Heart left ventricle (tissue), 13 donors: ENCODE measurements around the gene LCLAT1.

Source experiments
- CTCF ChIP-seq, 12 donors: fragments of 200-600 bp; sonication (generic) in 4 of 12; IDR thresholded peaks; one replicate each; pipeline versions ENCODE4 v1.5.0 to v1.8.0; 2018 to 2022; ENCODE audit warnings: antibody characterized with exemption in 12 of 12, mild to moderate bottlenecking in 5 of 12
- POLR2A ChIP-seq, 2 donors: fragments of 450-650 bp; IDR thresholded peaks; one replicate each; pipeline ENCODE4 v1.6.1; 2017; ENCODE audit warnings: antibody characterized with exemption in 2 of 2, mild to moderate bottlenecking in 2 of 2, moderate library complexity in 2 of 2
- donor health status: ischemic (EF 13 %, LVEDD 7.1; RV severe dilation, severe dysfunction).
- donor health status: DM: no; HTN: yes; CAD: no.
- donor health status: DM: no; HTN: no; CAD: no.
- donor health status: ischemic (EF 25% LVEDD 6.9; RV normal size, moderate dysfunction).
- donor health status: ischemic (EF 25% LVEDD 5.7; RV mildly dilated, moderate dysfunction).
- donor health status: ischemic (EF 35%, LVEDD 5.7; RV mildly dilated, moderate dysfunction).
- donor health status: nonischemic (EF 11% LVEDD 7.7; RV severe dilation, severe dysfunction).
- donor health status: DM: yes; HTN: yes; CAD: no.
- donor health status: PGD.
- donor health status: ischemic (EF 29% LVEDD 5.4; RV normal size, mild dysfunction).
- donor health status: nonischemic (EF 23%, LVEDD 6.1; RV moderate dilation, normal function).

GRCh38 chr2:30545875-30546274 is 98.8 kb downstream of the LCLAT1 start:
- no peak for TF ChIP-seq CTCF (IDR thresholded peaks at IDR 0.05)
- TF ChIP-seq POLR2A (IDR thresholded peaks at IDR 0.05): no peak
